Mesenchymal stem cell (in vitro differentiated cells and primary cell): ENCODE results near the gene HPSE2.

ENCODE experiments used
- DNase-seq: peaks from one replicate; pipeline ENCODE4 v3.0.0-alpha.2; 2013
- H2AFZ ChIP-seq: one replicate; pipeline ENCODE4 v1.6.1; 2013; ENCODE audit warnings: low read depth, mild to moderate bottlenecking, control low read depth, inconsistent platforms, low read length, moderate library complexity
- H2AK5ac ChIP-seq: 2 replicates; pipeline ENCODE4 v1.6.1; 2013; ENCODE audit warnings: low read length, moderate library complexity, mild to moderate bottlenecking, inconsistent platforms; ENCODE audit not compliant: severe bottlenecking
- H2BK120ac ChIP-seq: one replicate; pipeline ENCODE4 v1.6.1; 2013; ENCODE audit warnings: low read depth, mild to moderate bottlenecking, inconsistent platforms, low read length, moderate library complexity
- H2BK12ac ChIP-seq, 2 experiments: one replicate each; pipeline ENCODE4 v1.6.1; 2013; ENCODE audit warnings: inconsistent platforms in 2 of 2, low read length in 2 of 2, mild to moderate bottlenecking in 2 of 2, moderate library complexity in 2 of 2, control low read depth in 1 of 2
- H2BK15ac ChIP-seq: one replicate; pipeline ENCODE4 v1.6.1; 2013; ENCODE audit warnings: mild to moderate bottlenecking, low read depth, inconsistent platforms; ENCODE audit not compliant: poor library complexity, severe bottlenecking
- H2BK5ac ChIP-seq: 2 replicates; pipeline ENCODE4 v1.6.1; 2013; ENCODE audit warnings: low read depth, mild to moderate bottlenecking, low read length, control low read depth, inconsistent platforms; ENCODE audit not compliant: poor library complexity, severe bottlenecking
- H3K14ac ChIP-seq, 2 experiments: one replicate each; pipeline ENCODE4 v1.6.1; 2013; ENCODE audit warnings: inconsistent platforms in 2 of 2, low read length in 2 of 2, control low read depth in 1 of 2, mild to moderate bottlenecking in 1 of 2, moderate library complexity in 1 of 2
- H3K18ac ChIP-seq, 2 experiments: one replicate each; pipeline ENCODE4 v1.6.1; 2013; ENCODE audit warnings: inconsistent platforms in 2 of 2, low read length in 2 of 2, control low read depth in 1 of 2, low read depth in 1 of 2, mild to moderate bottlenecking in 1 of 2
- H3K23ac ChIP-seq, 2 experiments: one replicate each; pipeline ENCODE4 v1.6.1; 2013; ENCODE audit warnings: inconsistent platforms in 2 of 2, low read length in 2 of 2, mild to moderate bottlenecking in 2 of 2, moderate library complexity in 2 of 2, control low read depth in 1 of 2
- H3K27ac ChIP-seq: 2 replicates; pipeline ENCODE4 v1.5.1; 2013; ENCODE audit warnings: mild to moderate bottlenecking, moderate library complexity, low read length, control low read depth, inconsistent platforms; ENCODE audit not compliant: poor library complexity, severe bottlenecking
- H3K27me3 ChIP-seq, 2 experiments: 2 replicates each; pipeline versions ENCODE4 v1.6.1 to v1.7.0; 2013; ENCODE audit warnings: low read length in 2 of 2, mild to moderate bottlenecking in 2 of 2, moderate library complexity in 2 of 2, control low read depth in 1 of 2, inconsistent platforms in 1 of 2; ENCODE audit not compliant: control insufficient read depth in 1 of 2, insufficient read depth in 1 of 2
- H3K36me3 ChIP-seq, 2 experiments: 2 replicates each; pipeline versions ENCODE4 v1.6.1 to v1.7.0; 2013; ENCODE audit warnings: low read length in 2 of 2, control low read depth in 1 of 2, inconsistent platforms in 1 of 2, low read depth in 1 of 2, mild to moderate bottlenecking in 1 of 2; ENCODE audit not compliant: insufficient read depth in 2 of 2, control insufficient read depth in 1 of 2
- H3K4ac ChIP-seq, 2 experiments: one replicate each; pipeline ENCODE4 v1.6.1; 2013; ENCODE audit warnings: inconsistent platforms in 2 of 2, low read length in 2 of 2, mild to moderate bottlenecking in 2 of 2, moderate library complexity in 2 of 2, control low read depth in 1 of 2, low read depth in 1 of 2
- H3K4me1 ChIP-seq: 2 replicates; pipeline ENCODE4 v1.6.1; 2013; ENCODE audit warnings: low read depth, low read length, control low read depth; ENCODE audit not compliant: control insufficient read depth, insufficient read depth
- H3K4me2 ChIP-seq: 2 replicates; pipeline ENCODE4 v1.6.1; 2013; ENCODE audit warnings: low read length, mild to moderate bottlenecking, inconsistent platforms; ENCODE audit not compliant: poor library complexity, severe bottlenecking
- H3K4me3 ChIP-seq, 2 experiments: 2 replicates each; pipeline versions ENCODE4 v1.5.1 to v1.7.0; 2013; ENCODE audit warnings: low read length in 2 of 2, mild to moderate bottlenecking in 2 of 2, control low read depth in 1 of 2, low read depth in 1 of 2; ENCODE audit not compliant: insufficient read depth in 1 of 2
- H3K79me1 ChIP-seq: replicated peaks from 2 replicates; pipeline ENCODE4 v1.6.1; 2013; ENCODE audit warnings: mild to moderate bottlenecking, control low read depth, low read length, inconsistent platforms; ENCODE audit not compliant: poor library complexity, severe bottlenecking
- H3K9ac ChIP-seq: 2 replicates; pipeline ENCODE4 v1.7.0; 2013; ENCODE audit warnings: mild to moderate bottlenecking, low read length, moderate library complexity
- H3K9me3 ChIP-seq: 2 replicates; pipeline ENCODE4 v1.7.0; 2013; ENCODE audit warnings: mild to moderate bottlenecking, low read length; ENCODE audit not compliant: control insufficient read depth
- H4K8ac ChIP-seq: one replicate; pipeline ENCODE4 v1.6.1; 2013; ENCODE audit warnings: inconsistent platforms, mild to moderate bottlenecking, low read length, moderate library complexity
- H4K91ac ChIP-seq: one replicate; pipeline ENCODE4 v1.6.1; 2013; ENCODE audit warnings: mild to moderate bottlenecking, low read length, inconsistent platforms
- WGBS: methylation state at CpG from one replicate; pipeline ENCODE4 v1.1.7; 2013; ENCODE audit warnings: mixed read lengths; 5-methylcytosine and 5-hydroxymethylcytosine counted together

The HPSE2 gene

DNA sequence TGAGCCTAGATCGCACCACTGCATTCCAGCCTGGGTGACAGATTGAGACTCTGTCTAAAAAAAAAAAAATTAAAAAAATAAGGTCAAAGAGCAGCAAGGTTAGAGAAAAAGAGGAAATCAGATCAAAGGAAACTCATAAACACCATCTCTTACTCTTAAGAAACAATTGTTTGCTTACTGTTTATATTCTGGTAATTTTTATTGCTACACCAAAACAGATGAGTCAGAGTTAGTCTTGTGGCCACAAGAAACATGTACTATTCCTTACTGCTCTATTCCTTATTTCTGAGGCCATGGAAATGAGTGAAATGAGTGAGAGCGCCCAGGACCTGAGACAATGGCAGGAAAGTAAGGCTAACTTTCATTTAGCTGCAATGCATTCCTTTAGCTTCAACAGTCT lies 387.3 kb downstream of the HPSE2 start:
- no peaks in the 10 kb centered on the region for H3K27me3 ChIP-seq
- no peak overlapping the region for H4K91ac ChIP-seq
- H2BK120ac ChIP-seq = no peak overlapping the region

DNA sequence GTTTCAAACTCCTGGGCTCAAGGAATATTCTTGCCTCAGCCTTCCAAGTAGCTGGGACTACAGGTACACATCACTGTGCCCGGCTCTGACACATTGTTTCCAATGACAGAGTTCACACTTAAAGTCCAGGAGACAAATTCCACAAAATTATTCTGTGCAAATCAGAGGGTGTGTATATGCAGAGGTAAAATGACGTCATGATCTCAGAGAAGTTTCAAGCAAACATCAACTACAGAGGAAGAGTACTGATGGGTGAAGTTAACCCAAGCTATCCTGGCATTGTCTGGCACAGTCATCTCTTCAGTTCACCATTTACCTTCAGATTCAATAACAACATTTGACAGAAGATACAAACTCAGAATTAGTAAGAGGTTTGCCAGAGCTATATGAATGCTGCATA lies 388.9 kb downstream of the HPSE2 start:
- H3K23ac ChIP-seq = no peak overlapping the region
- no peak overlapping the region for H3K4me2 ChIP-seq
- no peak overlapping the region for H3K4me3 ChIP-seq
- no peak overlapping the region for H4K91ac ChIP-seq
- WGBS = 90% methylated on average over 2 of the region's 2 CpGs
- H2BK5ac ChIP-seq = no peak overlapping the region
- H3K27me3 ChIP-seq = no peaks in the 10 kb centered on the region
- H3K4me1 ChIP-seq = no peaks in the 10 kb centered on the region
- H2BK120ac ChIP-seq = no peak overlapping the region
- no peak overlapping the region for H2AK5ac ChIP-seq
- H3K79me1 ChIP-seq = no peaks in the 10 kb centered on the region
- no peak for DNase-seq
- no peak overlapping the region for H3K27ac ChIP-seq
- no peak overlapping the region for H4K8ac ChIP-seq
- H3K9ac ChIP-seq = no peak overlapping the region
- H3K4ac ChIP-seq = no peak overlapping the region
- H3K36me3 ChIP-seq = no peaks in the 10 kb centered on the region
- H3K18ac ChIP-seq = no peak overlapping the region
- H2AFZ ChIP-seq = no peak overlapping the region
- H2BK12ac ChIP-seq = no peak overlapping the region
- no peak overlapping the region for H2BK15ac ChIP-seq
- H3K9me3 ChIP-seq = no peaks in the 10 kb centered on the region
- no peak overlapping the region for H3K14ac ChIP-seq

More for the DNA sequence above, 387.3 kb downstream of the HPSE2 start:
- peak; percentile 74 for DNase-seq
- H3K23ac ChIP-seq = no peak overlapping the region
- peak overlapping the region in 1 of 2 experiments; percentile 40 for H3K18ac ChIP-seq
- H4K8ac ChIP-seq = no peak overlapping the region
- H3K27ac ChIP-seq = no peak overlapping the region
- no peak overlapping the region for H2BK5ac ChIP-seq
- no peaks in the 10 kb centered on the region for H3K4me1 ChIP-seq
- H3K79me1 ChIP-seq = no peaks in the 10 kb centered on the region
- H3K4me2 ChIP-seq = no peak overlapping the region
- no peak overlapping the region for H3K9ac ChIP-seq
- H3K36me3 ChIP-seq = no peaks in the 10 kb centered on the region
- 81% methylated on average over 1 of the region's 2 CpGs for WGBS
- no peak overlapping the region for H2BK15ac ChIP-seq
- no peak overlapping the region for H3K4ac ChIP-seq
- H2BK12ac ChIP-seq = no peak overlapping the region
- no peak overlapping the region for H3K14ac ChIP-seq
- H3K9me3 ChIP-seq = no peaks in the 10 kb centered on the region
- no peak overlapping the region for H2AK5ac ChIP-seq
- no peak overlapping the region for H3K4me3 ChIP-seq
- no peak overlapping the region for H2AFZ ChIP-seq

DNA sequence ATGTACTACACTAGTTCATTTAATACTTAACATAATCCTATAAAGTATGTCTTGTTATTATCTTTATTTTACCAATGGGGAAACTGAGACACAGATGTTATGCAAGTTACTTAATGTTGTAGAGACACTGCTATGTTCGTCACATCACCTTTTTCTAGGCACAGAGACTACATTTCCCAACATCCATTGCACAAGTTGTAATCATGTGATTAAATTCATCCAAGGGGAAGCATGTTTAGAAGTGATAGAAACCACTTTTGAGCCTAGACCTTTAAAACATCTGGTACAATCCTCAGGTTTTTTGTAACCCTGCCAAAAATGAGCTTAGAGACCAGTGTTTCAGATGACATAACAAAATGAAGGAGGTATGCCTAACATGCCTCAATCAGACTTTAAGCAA lies 402.1 kb downstream of the HPSE2 start:
- Histone ChIP-seq H3K27me3 (peaks cover 0 to 3% of the 10 kb centered on the region in 2 experiments), H2AFZ (no peak overlapping the region), H3K9ac (no peak overlapping the region), H2AK5ac (no peak overlapping the region), H3K4ac (no peak overlapping the region), H3K27ac (no peak overlapping the region), H3K18ac (no peak overlapping the region), H2BK15ac (no peak overlapping the region), H3K79me1 (no peaks in the 10 kb centered on the region), H3K4me2 (no peak overlapping the region), H3K14ac (no peak overlapping the region), H2BK12ac (no peak overlapping the region), H2BK120ac (no peak overlapping the region), H4K91ac (no peak overlapping the region), H3K23ac (no peak overlapping the region), H4K8ac (no peak overlapping the region), H3K36me3 (no peaks in the 10 kb centered on the region), H3K4me1 (no peaks in the 10 kb centered on the region), H3K9me3 (no peaks in the 10 kb centered on the region), H2BK5ac (no peak overlapping the region), H3K4me3 (no peak overlapping the region)
- no peak for DNase-seq
- no CpG with 5 or more reads among the region's 1 CpG for WGBS

DNA sequence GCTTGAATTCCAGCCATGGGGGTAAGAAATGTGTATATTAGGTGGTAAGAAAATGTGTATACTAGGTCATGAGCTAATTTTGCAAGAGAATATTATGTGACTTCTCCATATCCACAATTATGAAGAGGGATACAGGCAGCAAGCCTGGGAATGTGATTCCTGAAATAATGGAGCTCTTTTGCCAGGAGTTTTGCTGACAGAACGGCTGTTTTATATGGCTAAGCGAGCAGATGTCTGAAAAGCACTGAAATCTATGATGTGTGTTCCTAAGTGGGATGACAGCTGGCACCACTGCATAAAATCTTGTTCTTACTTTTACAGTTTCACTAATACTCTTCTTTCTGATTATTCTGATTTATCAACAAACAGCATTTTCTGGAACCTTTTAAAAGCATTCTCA lies 402.9 kb downstream of the HPSE2 start:
- no peak for DNase-seq
- no peak overlapping the region for H3K4me3 ChIP-seq
- H3K4me2 ChIP-seq = no peak overlapping the region
- no peak overlapping the region for H2BK15ac ChIP-seq
- no peak overlapping the region for H4K91ac ChIP-seq
- no peak overlapping the region for H3K14ac ChIP-seq
- no peak overlapping the region for H2AK5ac ChIP-seq
- H3K27ac ChIP-seq = no peak overlapping the region
- H2BK12ac ChIP-seq = no peak overlapping the region
- WGBS = 71% methylated on average over 1 of the region's 2 CpGs
- H2BK120ac ChIP-seq = no peak overlapping the region
- no peak overlapping the region for H2BK5ac ChIP-seq
- no peaks in the 10 kb centered on the region for H3K9me3 ChIP-seq
- no peak overlapping the region for H3K9ac ChIP-seq
- H4K8ac ChIP-seq = no peak overlapping the region
- peaks cover 0 to 3% of the 10 kb centered on the region in 2 experiments for H3K27me3 ChIP-seq
- H3K4ac ChIP-seq = no peak overlapping the region
- H3K79me1 ChIP-seq = no peaks in the 10 kb centered on the region
- H3K36me3 ChIP-seq = no peaks in the 10 kb centered on the region
- no peak overlapping the region for H2AFZ ChIP-seq
- H3K23ac ChIP-seq = no peak overlapping the region
- no peak overlapping the region for H3K18ac ChIP-seq
- H3K4me1 ChIP-seq = no peaks in the 10 kb centered on the region
